ENCODE results near the gene SLC6A3.
A peak's percentile ranks its signal among the peaks of the same experiment; 100 is the strongest.

SLC6A3 gene

GRCh38 chr5:1349246-1349645 lies 96.0 kb downstream of the SLC6A3 start:
- Histone ChIP-seq H3K9me3 (ENCODE audit: insufficient read depth, low read length) (no peaks in the 10 kb centered on the region), H3K4me3 (ENCODE audit: low read length) (no peak overlapping the region), H2AFZ (ENCODE audit: low read depth, low read length) (no peak overlapping the region), H3K36me3 (replicated peaks; ENCODE audit: low read depth, low read length) (no peaks in the 10 kb centered on the region), H3K9ac (ENCODE audit: low read length) (no peak overlapping the region), H3K27ac (ENCODE audit: low read length) (no peak overlapping the region), H4K20me1 (ENCODE audit: insufficient read depth, low read length) (no peaks in the 10 kb centered on the region), H3K79me2 (ENCODE audit: low read length) (peaks cover 15% of the 10 kb centered on the region), H3K4me1 (ENCODE audit: low read length) (peaks cover 6% of the 10 kb centered on the region; the same call in 1 of the 2 replicates), H3K27me3 (ENCODE audit: low read depth, low read length) (peaks cover under 1% of the 10 kb centered on the region; the same call in 1 of the 2 replicates), H3K4me2 (ENCODE audit: low read length) (no peak overlapping the region)
- TF ChIP-seq CTCF (IDR thresholded peaks at IDR 0.05; ENCODE audit: low read depth, low read length) (peak; percentile 4; the same call in 1 of the 2 replicates), EZH2phosphoT487 (IDR thresholded peaks at IDR 0.05; ENCODE audit: low read depth) (no peak)

DNA sequence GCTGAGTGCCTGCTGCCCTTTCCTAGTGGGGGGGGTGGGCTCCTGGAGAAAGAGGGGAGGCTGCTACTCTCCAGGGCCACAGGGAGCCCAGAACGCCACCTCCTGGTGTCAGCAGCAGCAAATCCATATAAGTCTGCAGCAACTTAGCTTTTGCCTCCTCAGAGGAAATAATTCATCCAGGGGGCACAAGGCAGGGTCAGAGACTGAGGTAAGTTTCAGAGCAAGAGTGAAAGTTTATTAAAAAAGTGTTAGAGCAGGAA lies 96.3 kb downstream of the SLC6A3 start:
- H3K27me3 ChIP-seq (ENCODE audit: low read depth, low read length): no peaks in the 10 kb centered on the region
- no peak overlapping the region for H3K27ac ChIP-seq (ENCODE audit: low read length)
- peaks cover 7% of the 10 kb centered on the region; the same call in 1 of the 2 replicates for H3K4me1 ChIP-seq (ENCODE audit: low read length)
- H3K9me3 ChIP-seq (ENCODE audit: insufficient read depth, low read length): no peaks in the 10 kb centered on the region
- no peak overlapping the region for H3K4me3 ChIP-seq (ENCODE audit: low read length)
- no peaks in the 10 kb centered on the region for H3K36me3 ChIP-seq (replicated peaks; ENCODE audit: low read depth, low read length)
- no peak overlapping the region for H3K9ac ChIP-seq (ENCODE audit: low read length)
- no peaks in the 10 kb centered on the region for H4K20me1 ChIP-seq (ENCODE audit: insufficient read depth, low read length)
- TF ChIP-seq CTCF (IDR thresholded peaks at IDR 0.05; ENCODE audit: low read depth, low read length) (no peak; the same call in 1 of the 2 replicates), EZH2phosphoT487 (IDR thresholded peaks at IDR 0.05; ENCODE audit: low read depth) (no peak)
- no peak overlapping the region for H3K4me2 ChIP-seq (ENCODE audit: low read length)
- H2AFZ ChIP-seq (ENCODE audit: low read depth, low read length): no peak overlapping the region
- peaks cover 19% of the 10 kb centered on the region for H3K79me2 ChIP-seq (ENCODE audit: low read length)

- Histone ChIP-seq H3K9ac (ENCODE audit: low read length) (no peak overlapping the region), H3K4me2 (ENCODE audit: low read length) (no peak overlapping the region), H3K9me3 (ENCODE audit: insufficient read depth, low read length) (no peaks in the 10 kb centered on the region), H3K27ac (ENCODE audit: low read length) (no peak overlapping the region), H3K4me3 (ENCODE audit: low read length) (no peak overlapping the region), H3K4me1 (ENCODE audit: low read length) (peaks cover 18% of the 10 kb centered on the region), H2AFZ (ENCODE audit: low read depth, low read length) (no peak overlapping the region), H3K27me3 (ENCODE audit: low read depth, low read length) (no peaks in the 10 kb centered on the region), H3K36me3 (replicated peaks; ENCODE audit: low read depth, low read length) (peaks cover 3% of the 10 kb centered on the region), H3K79me2 (ENCODE audit: low read length) (peaks cover 28% of the 10 kb centered on the region), H4K20me1 (ENCODE audit: insufficient read depth, low read length) (no peaks in the 10 kb centered on the region)
- TF ChIP-seq CTCF (IDR thresholded peaks at IDR 0.05; ENCODE audit: low read depth, low read length): no peak
- TF ChIP-seq EZH2phosphoT487 (IDR thresholded peaks at IDR 0.05; ENCODE audit: low read depth): no peak
Measured at GRCh38 chr5:1347571-1347970, 97.7 kb downstream of the SLC6A3 start.

- Histone ChIP-seq H3K4me2 (ENCODE audit: low read length) (no peak overlapping the region), H2AFZ (ENCODE audit: low read depth, low read length) (no peak overlapping the region)
Measured at GRCh38 chr5:1346627-1347440, 98.4 kb downstream of the SLC6A3 start.

More at GRCh38 chr5:1346627-1347440, 98.4 kb downstream of the SLC6A3 start:
- no peak for TF ChIP-seq EZH2phosphoT487 (IDR thresholded peaks at IDR 0.05; ENCODE audit: low read depth)
- TF ChIP-seq CTCF (IDR thresholded peaks at IDR 0.05; ENCODE audit: low read depth, low read length): no peak
- Histone ChIP-seq H3K9ac (ENCODE audit: low read length) (no peak overlapping the region), H3K36me3 (replicated peaks; ENCODE audit: low read depth, low read length) (peaks cover 3% of the 10 kb centered on the region), H3K9me3 (ENCODE audit: insufficient read depth, low read length) (no peaks in the 10 kb centered on the region), H3K4me3 (ENCODE audit: low read length) (no peak overlapping the region), H3K27ac (ENCODE audit: low read length) (no peak overlapping the region), H4K20me1 (ENCODE audit: insufficient read depth, low read length) (no peaks in the 10 kb centered on the region), H3K4me1 (ENCODE audit: low read length) (peaks cover 25% of the 10 kb centered on the region), H3K27me3 (ENCODE audit: low read depth, low read length) (no peaks in the 10 kb centered on the region), H3K79me2 (ENCODE audit: low read length) (peaks cover 31% of the 10 kb centered on the region)

All from OCI-LY3 (cell line).